ENCODE measurements around the gene FBLIM1.

FBLIM1 gene

DNA sequence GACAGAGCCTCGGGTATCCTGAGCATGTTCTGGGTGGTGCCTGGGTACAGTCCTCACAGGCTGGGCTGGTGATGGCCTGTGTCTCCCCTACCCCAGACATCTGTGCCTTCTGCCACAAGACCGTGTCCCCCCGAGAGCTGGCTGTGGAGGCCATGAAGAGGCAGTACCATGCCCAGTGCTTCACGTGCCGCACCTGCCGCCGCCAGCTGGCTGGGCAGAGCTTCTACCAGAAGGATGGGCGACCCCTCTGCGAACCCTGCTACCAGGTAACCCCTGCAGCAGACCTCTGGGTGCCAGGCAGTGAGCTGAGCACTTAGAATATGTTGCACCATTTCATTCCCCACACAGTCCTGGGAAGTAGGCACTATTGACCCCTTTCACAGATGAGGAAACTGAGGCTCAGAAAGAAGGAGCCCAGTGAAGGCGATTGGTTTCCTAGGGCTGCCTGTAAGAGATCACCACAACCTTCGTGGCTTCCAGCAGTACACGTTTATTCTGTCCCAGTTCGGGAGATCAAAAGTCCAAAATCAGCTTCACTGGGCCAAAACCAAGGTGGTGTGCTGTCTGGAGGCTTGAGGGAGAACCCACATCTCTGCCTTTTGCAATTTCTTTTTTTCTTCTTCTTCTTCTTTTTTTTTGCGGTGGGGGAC lies 11.8 kb downstream of the FBLIM1 start:
- DNase-seq (ENCODE audit: insufficient read length, low spot score) (no peak), FAIRE-seq (no peak)
- TF ChIP-seq TAF1 (IDR thresholded peaks at IDR 0.05; ENCODE audit: low read depth, low read length) = no peak
- no peak for TF ChIP-seq SPI1 (IDR thresholded peaks at IDR 0.05; ENCODE audit: low read depth, low read length)
- TF ChIP-seq PAX5 (IDR thresholded peaks at IDR 0.05; ENCODE audit: insufficient read depth, low read length, severe bottlenecking) = no peak
- TF ChIP-seq POU2F2 (IDR thresholded peaks at IDR 0.05; ENCODE audit: low read depth, low read length) = no peak

DNA sequence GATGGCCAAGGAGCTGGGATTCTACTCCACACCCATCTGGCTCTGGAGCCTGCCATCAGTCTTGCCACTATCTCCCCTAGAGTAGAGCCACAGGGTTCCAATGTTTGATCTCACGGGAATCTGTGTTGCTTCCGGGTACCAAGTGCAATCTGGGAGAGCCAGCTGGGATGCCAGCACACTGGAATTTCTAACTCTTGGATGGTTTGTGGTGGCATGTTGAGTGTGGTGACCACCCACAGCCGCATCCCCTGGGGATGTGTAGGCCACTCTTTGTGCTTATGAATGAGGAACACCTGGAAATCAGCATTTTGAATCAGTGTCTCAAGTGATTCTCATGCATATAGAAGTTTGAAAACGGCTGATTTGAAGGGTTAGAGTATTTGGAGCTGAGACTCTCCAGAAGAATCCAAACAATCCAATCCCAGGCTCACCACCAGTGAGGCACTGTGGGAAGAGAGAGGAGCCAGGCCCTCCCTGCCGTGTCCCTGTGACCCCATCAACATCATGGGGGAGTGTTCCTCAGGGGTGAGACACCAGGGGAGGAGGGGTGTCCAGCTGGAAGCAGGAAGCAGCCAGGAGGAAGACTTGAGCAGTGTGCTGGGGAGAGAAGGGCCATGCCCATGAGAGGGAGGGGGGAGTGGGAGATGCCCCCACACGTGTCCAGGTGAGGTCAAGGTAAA lies 13.4 kb downstream of the FBLIM1 start:
- FAIRE-seq (no peak), DNase-seq (ENCODE audit: insufficient read length, low spot score) (no peak)
- TF ChIP-seq SPI1 (IDR thresholded peaks at IDR 0.05; ENCODE audit: low read depth, low read length) (no peak), POU2F2 (IDR thresholded peaks at IDR 0.05; ENCODE audit: low read depth, low read length) (no peak), TAF1 (IDR thresholded peaks at IDR 0.05; ENCODE audit: low read depth, low read length) (no peak), POLR2A (IDR thresholded peaks at IDR 0.05; ENCODE audit: low read depth, low read length) (no peak), POLR2AphosphoS5 (IDR thresholded peaks at IDR 0.05; ENCODE audit: low read depth, low read length) (no peak), PAX5 (IDR thresholded peaks at IDR 0.05; ENCODE audit: insufficient read depth, low read length, severe bottlenecking) (no peak)

GRCh38 chr1:15775706-15776105 lies 17.1 kb downstream of the FBLIM1 start:
- FAIRE-seq = no peak
- TF ChIP-seq PAX5 (IDR thresholded peaks at IDR 0.05; ENCODE audit: insufficient read depth, low read length, severe bottlenecking) = no peak
- no peak for TF ChIP-seq TAF1 (IDR thresholded peaks at IDR 0.05; ENCODE audit: low read depth, low read length)
- TF ChIP-seq POU2F2 (IDR thresholded peaks at IDR 0.05; ENCODE audit: low read depth, low read length) = no peak
- no peak for TF ChIP-seq SPI1 (IDR thresholded peaks at IDR 0.05; ENCODE audit: low read depth, low read length)
- no peak for DNase-seq (ENCODE audit: insufficient read length, low spot score)

DNA sequence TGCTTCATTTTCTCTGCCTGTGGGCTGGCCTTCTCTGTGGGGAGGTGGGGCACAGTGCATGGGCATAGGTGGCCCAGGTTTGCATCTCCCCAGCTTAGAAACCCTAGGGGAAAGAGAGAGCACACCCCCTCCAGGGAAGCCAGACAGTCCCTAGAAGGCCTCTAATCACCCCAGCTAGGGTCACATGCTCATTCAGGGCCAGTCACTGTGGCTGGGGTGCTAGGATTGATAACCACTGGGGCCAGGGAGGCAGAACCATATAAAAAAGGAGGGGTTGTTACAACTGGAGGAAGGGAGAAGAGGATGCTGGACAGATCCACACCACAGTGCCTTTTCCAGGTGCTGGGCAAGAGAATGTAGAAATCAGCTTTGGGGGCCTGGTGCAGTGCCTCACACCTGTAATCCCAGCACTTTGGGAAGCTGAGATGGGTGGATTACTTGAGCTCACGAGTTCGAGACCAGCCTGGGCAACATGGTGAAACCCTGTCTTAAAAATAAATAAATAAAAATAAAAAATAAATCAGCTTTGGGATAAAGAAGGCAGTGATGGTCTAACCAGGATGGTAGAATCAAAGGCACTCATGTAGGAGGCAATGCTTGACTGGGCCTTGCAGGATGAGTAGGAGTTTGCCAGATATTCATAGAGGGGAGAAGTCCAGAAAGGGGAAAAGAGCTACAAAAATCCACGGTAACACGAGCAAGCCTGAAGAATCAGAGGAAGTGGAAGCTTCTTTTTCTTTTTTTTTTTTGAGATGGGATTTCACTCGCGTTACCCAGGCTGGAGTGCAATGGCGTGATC lies 19.5 kb downstream of the FBLIM1 start:
- TF ChIP-seq POLR2AphosphoS5 (IDR thresholded peaks at IDR 0.05; ENCODE audit: low read depth, low read length) (no peak), PAX5 (IDR thresholded peaks at IDR 0.05; ENCODE audit: insufficient read depth, low read length, severe bottlenecking) (no peak), SPI1 (IDR thresholded peaks at IDR 0.05; ENCODE audit: low read depth, low read length) (no peak), POU2F2 (IDR thresholded peaks at IDR 0.05; ENCODE audit: low read depth, low read length) (no peak), POLR2A (IDR thresholded peaks at IDR 0.05; ENCODE audit: low read depth, low read length) (no peak), TAF1 (IDR thresholded peaks at IDR 0.05; ENCODE audit: low read depth, low read length) (no peak)
- FAIRE-seq (no peak), DNase-seq (ENCODE audit: insufficient read length, low spot score) (no peak)

DNA sequence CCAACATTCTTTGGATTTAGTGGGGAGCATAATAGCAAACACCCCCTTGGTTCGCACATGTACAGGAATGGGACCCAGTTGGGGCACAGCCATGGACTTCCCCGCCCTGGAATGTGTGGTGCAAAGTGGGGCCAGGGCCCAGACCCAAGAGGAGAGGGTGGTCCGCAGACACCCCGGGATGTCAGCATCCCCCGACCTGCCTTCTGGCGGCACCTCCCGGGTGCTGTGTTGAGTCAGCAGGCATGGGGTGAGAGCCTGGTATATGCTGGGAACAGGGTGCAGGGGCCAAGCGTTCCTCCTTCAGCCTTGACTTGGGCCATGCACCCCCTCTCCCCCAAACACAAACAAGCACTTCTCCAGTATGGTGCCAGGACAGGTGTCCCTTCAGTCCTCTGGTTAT lies 27.1 kb downstream of the FBLIM1 start:
- FAIRE-seq (no peak), DNase-seq (ENCODE audit: insufficient read length, low spot score) (no peak)
- TF ChIP-seq POLR2A (IDR thresholded peaks at IDR 0.05; ENCODE audit: low read depth, low read length) (no peak), TAF1 (IDR thresholded peaks at IDR 0.05; ENCODE audit: low read depth, low read length) (no peak), PAX5 (IDR thresholded peaks at IDR 0.05; ENCODE audit: insufficient read depth, low read length, severe bottlenecking) (no peak), SPI1 (IDR thresholded peaks at IDR 0.05; ENCODE audit: low read depth, low read length) (no peak)

DNA sequence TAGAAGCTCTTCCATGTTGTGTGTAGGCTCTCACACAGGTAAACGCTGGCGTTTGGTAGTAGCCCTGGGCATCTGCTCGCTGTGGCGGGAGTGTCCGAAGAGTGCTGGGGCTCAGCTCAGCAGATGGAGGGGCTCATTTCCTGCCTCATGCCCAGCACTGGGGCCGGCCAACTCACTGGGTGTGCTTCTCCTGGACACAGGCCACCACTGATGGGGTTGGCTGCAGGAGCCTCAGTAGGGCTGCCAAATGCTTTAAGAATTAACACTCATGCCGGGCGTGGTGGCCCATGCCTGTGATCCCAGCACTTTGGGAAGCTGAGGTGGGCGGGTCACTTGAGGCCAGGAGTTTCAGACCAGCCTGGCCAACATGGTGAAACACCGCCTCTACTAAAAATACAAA lies 28.0 kb downstream of the FBLIM1 start:
- DNase-seq (ENCODE audit: insufficient read length, low spot score) = no peak
- FAIRE-seq = no peak
- TF ChIP-seq PAX5 (IDR thresholded peaks at IDR 0.05; ENCODE audit: insufficient read depth, low read length, severe bottlenecking) (no peak), POLR2A (IDR thresholded peaks at IDR 0.05; ENCODE audit: low read depth, low read length) (no peak), POU2F2 (IDR thresholded peaks at IDR 0.05; ENCODE audit: low read depth, low read length) (no peak), SPI1 (IDR thresholded peaks at IDR 0.05; ENCODE audit: low read depth, low read length) (no peak), TAF1 (IDR thresholded peaks at IDR 0.05; ENCODE audit: low read depth, low read length) (no peak), POLR2AphosphoS5 (IDR thresholded peaks at IDR 0.05; ENCODE audit: low read depth, low read length) (no peak)

GRCh38 chr1:15788624-15789301 lies 30.2 kb downstream of the FBLIM1 start:
- DNase-seq (ENCODE audit: insufficient read length, low spot score) (no peak), FAIRE-seq (peak; percentile 67)
- TF ChIP-seq SPI1 (IDR thresholded peaks at IDR 0.05; ENCODE audit: low read depth, low read length) = peak; percentile 72
- TF ChIP-seq POLR2AphosphoS5 (IDR thresholded peaks at IDR 0.05; ENCODE audit: low read depth, low read length) = no peak
- TF ChIP-seq POU2F2 (IDR thresholded peaks at IDR 0.05; ENCODE audit: low read depth, low read length) = no peak

- TF ChIP-seq POLR2AphosphoS5 (IDR thresholded peaks at IDR 0.05; ENCODE audit: low read depth, low read length) = no peak
- TF ChIP-seq TAF1 (IDR thresholded peaks at IDR 0.05; ENCODE audit: low read depth, low read length) = no peak
- TF ChIP-seq SPI1 (IDR thresholded peaks at IDR 0.05; ENCODE audit: low read depth, low read length) = no peak
- TF ChIP-seq POU2F2 (IDR thresholded peaks at IDR 0.05; ENCODE audit: low read depth, low read length) = no peak
- TF ChIP-seq PAX5 (IDR thresholded peaks at IDR 0.05; ENCODE audit: insufficient read depth, low read length, severe bottlenecking) = no peak
- no peak for TF ChIP-seq POLR2A (IDR thresholded peaks at IDR 0.05; ENCODE audit: low read depth, low read length)
- DNase-seq (ENCODE audit: insufficient read length, low spot score) (no peak), FAIRE-seq (no peak)
Measured at GRCh38 chr1:15796086-15796462, 37.5 kb downstream of the FBLIM1 start.

- no peak for TF ChIP-seq POLR2AphosphoS5 (IDR thresholded peaks at IDR 0.05; ENCODE audit: low read depth, low read length)
- no peak for TF ChIP-seq POLR2A (IDR thresholded peaks at IDR 0.05; ENCODE audit: low read depth, low read length)
- TF ChIP-seq SPI1 (IDR thresholded peaks at IDR 0.05; ENCODE audit: low read depth, low read length) = no peak
- TF ChIP-seq PAX5 (IDR thresholded peaks at IDR 0.05; ENCODE audit: insufficient read depth, low read length, severe bottlenecking) = no peak
- TF ChIP-seq POU2F2 (IDR thresholded peaks at IDR 0.05; ENCODE audit: low read depth, low read length) = no peak
- TF ChIP-seq TAF1 (IDR thresholded peaks at IDR 0.05; ENCODE audit: low read depth, low read length) = no peak
- FAIRE-seq (no peak), DNase-seq (ENCODE audit: insufficient read length, low spot score) (no peak)
Measured at GRCh38 chr1:15797614-15798390, 39.2 kb downstream of the FBLIM1 start.
